HG03460 (cell line): Measurements from ENCODE around the gene TAS2R10.
"Not testable (repeated sequence)": the region's sequence is repeated elsewhere in the genome, so short reads cannot be mapped to it uniquely, and the experiment has no call there.

Experiments
- ATAC-seq: cut with Tn5 transposase; IDR thresholded peaks from one replicate; pipeline ENCODE4 v1.9.1; 2021; ENCODE audit not compliant: unreplicated experiment

The TAS2R10 gene

GRCh38 chr12:10826258-10826657 is at the start of gene TAS2R10:
TSS of gene TAS2R10 (minus strand) at chr12:10826358. CDS start at chr12:10826269, 89 bp downstream.
- no peak for ATAC-seq

- no peak for ATAC-seq
Observed at GRCh38 chr12:10873378-10873777, 47.2 kb upstream of the TAS2R10 start.

- no peak for ATAC-seq
Observed at GRCh38 chr12:10867381-10867780, 41.2 kb upstream of the TAS2R10 start.

- ATAC-seq, result no peak
Observed at GRCh38 chr12:10863512-10864218, 37.5 kb upstream of the TAS2R10 start.

GRCh38 chr12:10861366-10861765 is 35.2 kb upstream of the TAS2R10 start:
- no peak for ATAC-seq

- no peak for ATAC-seq
Observed at GRCh38 chr12:10855807-10856206, 29.6 kb upstream of the TAS2R10 start.

- ATAC-seq, result no peak
Observed at GRCh38 chr12:10853776-10854175, 27.6 kb upstream of the TAS2R10 start.

- ATAC-seq, result no peak
Observed at GRCh38 chr12:10851243-10851858, 25.2 kb upstream of the TAS2R10 start.

- no peak for ATAC-seq
Observed at GRCh38 chr12:10849425-10849878, 23.3 kb upstream of the TAS2R10 start, which contains the start of gene PRR4. TSS of gene PRR4 (minus strand) at chr12:10849475. CDS start at chr12:10849437, 38 bp downstream.

GRCh38 chr12:10847744-10848143 is 21.6 kb upstream of the TAS2R10 start:
- no peak for ATAC-seq

- ATAC-seq, result no peak
Observed at GRCh38 chr12:10842862-10843261, 16.7 kb upstream of the TAS2R10 start.

GRCh38 chr12:10838461-10838860 is 12.3 kb upstream of the TAS2R10 start:
- ATAC-seq, result no peak

- no peak for ATAC-seq
Observed at GRCh38 chr12:10829994-10830393, 3.8 kb upstream of the TAS2R10 start.

GRCh38 chr12:10824957-10825356 is 1.2 kb downstream of the TAS2R10 start:
- no peak for ATAC-seq

- ATAC-seq, result no peak
Observed at GRCh38 chr12:10811883-10812536, 14.1 kb downstream of the TAS2R10 start.

GRCh38 chr12:10810068-10810467 is 16.1 kb downstream of the TAS2R10 start, which contains the start of gene TAS2R9:
TSS of gene TAS2R9 (minus strand) at chr12:10810168. CDS start at chr12:10810075, 93 bp downstream.
- no peak for ATAC-seq

GRCh38 chr12:10807186-10807585 is 19.0 kb downstream of the TAS2R10 start, which contains the start of gene TAS2R8:
TSS of gene TAS2R8 (minus strand) at chr12:10807286. CDS start at chr12:10806980, 306 bp downstream.
- ATAC-seq, result no peak

- ATAC-seq, result no peak
Observed at GRCh38 chr12:10802587-10802986, 23.6 kb downstream of the TAS2R10 start, which contains the start of gene TAS2R7. TSS of gene TAS2R7 (minus strand) at chr12:10802627. CDS start at chr12:10802570, 57 bp downstream.

- ATAC-seq, result no peak
Observed at GRCh38 chr12:10801741-10802140, 24.4 kb downstream of the TAS2R10 start.

GRCh38 chr12:10794222-10794621 is 31.9 kb downstream of the TAS2R10 start:
- no peak for ATAC-seq

GRCh38 chr12:10791769-10792168 is 34.4 kb downstream of the TAS2R10 start:
- not testable (repeated sequence) for ATAC-seq
